ENCODE measurements around the gene TMEM273.

The TMEM273 gene

DNA sequence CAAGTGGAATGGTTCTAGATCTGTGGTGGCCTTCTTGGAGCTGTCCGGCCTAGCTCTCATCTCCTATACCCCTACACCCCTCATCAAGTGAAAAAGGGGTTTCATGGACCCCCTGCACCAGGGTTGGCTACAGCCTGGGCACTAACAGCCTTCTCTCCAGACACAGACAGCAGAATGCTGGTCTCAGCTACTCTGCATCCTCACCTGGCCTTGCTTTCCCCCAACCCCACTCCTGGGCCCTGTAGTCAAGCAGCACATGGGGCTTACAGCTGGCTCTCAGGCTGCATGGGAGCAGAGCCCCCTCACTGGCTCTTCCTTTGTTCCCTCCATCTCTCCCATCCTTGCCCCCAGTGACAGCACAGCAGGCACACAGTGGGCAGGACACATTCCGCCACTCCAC, 20.8 kb upstream of the TMEM273 start:
- TF ChIP-seq, protein P1, sequence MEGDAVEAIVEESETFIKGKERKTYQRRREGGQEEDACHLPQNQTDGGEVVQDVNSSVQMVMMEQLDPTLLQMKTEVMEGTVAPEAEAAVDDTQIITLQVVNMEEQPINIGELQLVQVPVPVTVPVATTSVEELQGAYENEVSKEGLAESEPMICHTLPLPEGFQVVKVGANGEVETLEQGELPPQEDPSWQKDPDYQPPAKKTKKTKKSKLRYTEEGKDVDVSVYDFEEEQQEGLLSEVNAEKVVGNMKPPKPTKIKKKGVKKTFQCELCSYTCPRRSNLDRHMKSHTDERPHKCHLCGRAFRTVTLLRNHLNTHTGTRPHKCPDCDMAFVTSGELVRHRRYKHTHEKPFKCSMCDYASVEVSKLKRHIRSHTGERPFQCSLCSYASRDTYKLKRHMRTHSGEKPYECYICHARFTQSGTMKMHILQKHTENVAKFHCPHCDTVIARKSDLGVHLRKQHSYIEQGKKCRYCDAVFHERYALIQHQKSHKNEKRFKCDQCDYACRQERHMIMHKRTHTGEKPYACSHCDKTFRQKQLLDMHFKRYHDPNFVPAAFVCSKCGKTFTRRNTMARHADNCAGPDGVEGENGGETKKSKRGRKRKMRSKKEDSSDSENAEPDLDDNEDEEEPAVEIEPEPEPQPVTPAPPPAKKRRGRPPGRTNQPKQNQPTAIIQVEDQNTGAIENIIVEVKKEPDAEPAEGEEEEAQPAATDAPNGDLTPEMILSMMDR (conservative IDR thresholded peaks at IDR 0.05; ENCODE audit: low read depth), result no peak
- ChIA-PET POLR2A (ENCODE audit: low non-redundant PET) (no interaction called here), CTCF (no interaction called here)
- no peak for DNase-seq (ENCODE audit: low spot score)
- no peak overlapping the region for H3K27ac ChIP-seq

DNA sequence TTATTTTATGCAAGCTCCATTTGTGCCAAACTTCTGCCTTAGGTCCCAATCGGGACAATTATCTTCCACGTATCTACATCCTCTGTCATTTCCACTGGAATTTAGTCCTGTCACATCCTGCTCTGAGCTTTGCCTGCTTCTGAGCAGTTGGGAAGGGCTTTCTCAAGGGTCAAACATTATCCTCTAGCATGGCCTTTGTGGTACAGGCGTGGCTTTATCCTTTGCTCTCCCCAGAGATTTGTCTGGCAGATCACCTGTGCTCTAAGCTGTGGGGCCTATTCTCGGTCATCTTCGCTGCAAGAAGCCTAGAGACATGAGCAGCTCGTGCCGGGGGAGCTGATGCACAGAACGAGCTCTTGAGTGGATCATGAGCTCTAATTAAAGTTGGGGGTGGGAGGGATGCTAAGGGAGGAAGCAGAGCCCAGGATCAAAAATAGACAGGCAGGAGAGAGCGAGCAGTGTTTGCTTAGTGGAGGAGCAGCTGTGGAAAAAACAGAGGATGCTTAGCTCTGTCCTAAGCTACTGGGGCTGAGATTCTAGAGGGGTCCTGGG, 19.8 kb upstream of the TMEM273 start:
- no peak overlapping the region for H3K27ac ChIP-seq
- TF ChIP-seq, protein P1 (conservative IDR thresholded peaks at IDR 0.05; ENCODE audit: low read depth), result no peak
- DNase-seq (ENCODE audit: low spot score), result no peak
- ChIA-PET CTCF (no interaction called here), POLR2A (ENCODE audit: low non-redundant PET) (no interaction called here)

DNA sequence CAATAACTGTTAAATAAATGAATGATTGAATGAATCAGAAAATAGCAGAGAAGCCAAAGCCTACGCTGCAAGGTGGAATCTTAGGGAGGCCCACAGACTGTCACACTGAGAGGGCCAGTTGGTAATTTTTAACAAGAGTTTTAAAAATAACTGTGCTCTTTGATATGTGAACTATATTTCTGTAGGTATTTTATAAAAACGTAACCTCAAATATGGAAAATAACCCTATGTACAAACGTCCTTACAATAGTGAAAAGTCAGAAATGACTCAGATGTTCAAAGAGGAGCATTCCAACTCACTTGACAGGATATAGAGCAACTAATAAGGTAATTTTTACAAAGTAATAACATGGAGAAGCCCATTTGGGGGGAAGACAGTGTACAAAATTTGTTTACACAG, 18.9 kb upstream of the TMEM273 start:
- TF ChIP-seq, protein P1 (conservative IDR thresholded peaks at IDR 0.05; ENCODE audit: low read depth), result no peak
- ChIA-PET CTCF (no interaction called here), POLR2A (ENCODE audit: low non-redundant PET) (no interaction called here)
- no peak overlapping the region for H3K27ac ChIP-seq
- no peak for DNase-seq (ENCODE audit: low spot score)

DNA sequence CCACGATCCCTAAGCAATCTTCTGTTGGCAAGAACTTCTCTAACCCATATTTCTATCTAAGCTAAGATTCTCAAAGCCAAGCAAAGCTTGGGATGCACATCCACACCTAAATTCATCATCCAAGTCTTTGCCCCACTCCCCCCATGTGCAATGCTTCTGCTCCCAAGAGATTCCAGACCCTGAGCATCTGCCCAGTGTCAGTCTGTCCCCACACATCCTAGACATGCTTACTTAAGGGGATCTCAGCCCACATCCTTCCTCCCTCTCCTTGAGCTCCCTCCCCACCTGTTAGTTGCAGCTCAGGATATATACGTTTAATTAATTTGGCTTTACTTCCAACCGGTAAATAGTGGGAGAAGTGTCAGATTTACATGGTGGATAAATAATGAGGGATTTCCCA, 17.0 kb upstream of the TMEM273 start:
- H3K27ac ChIP-seq, result no peak overlapping the region
- DNase-seq (ENCODE audit: low spot score), result no peak
- TF ChIP-seq, protein P1 (conservative IDR thresholded peaks at IDR 0.05; ENCODE audit: low read depth), result no peak
- CTCF ChIA-PET, result no interaction called here
- POLR2A ChIA-PET (ENCODE audit: low non-redundant PET), result no interaction called here

DNA sequence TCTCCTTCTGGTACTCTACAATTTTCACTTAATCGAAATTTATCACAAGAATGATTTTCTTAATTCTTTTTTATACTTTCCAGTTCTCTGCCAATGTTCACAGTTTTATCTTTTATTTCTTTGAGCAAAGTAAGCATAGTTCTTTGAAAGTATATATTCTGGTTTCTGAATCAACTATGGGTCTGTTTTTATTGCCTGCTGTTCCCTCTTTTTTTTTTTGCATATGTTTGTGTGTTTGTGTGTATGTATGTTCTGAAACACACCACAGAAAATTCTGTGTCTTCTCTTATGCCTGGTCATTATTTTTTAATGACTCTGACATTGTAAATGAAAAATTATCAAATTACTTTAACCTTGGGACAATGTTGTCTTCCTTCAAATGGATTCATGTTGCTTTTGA, 15.9 kb upstream of the TMEM273 start:
- TF ChIP-seq, protein P1 (conservative IDR thresholded peaks at IDR 0.05; ENCODE audit: low read depth), result no peak
- no peak for DNase-seq (ENCODE audit: low spot score)
- ChIA-PET POLR2A (ENCODE audit: low non-redundant PET) (no interaction called here), CTCF (interaction anchor here (0.6 kb wide), 1 partner anchor 352 kb away, joined by 3 read pairs; no protein-coding TSS in a partner anchor)
- no peak overlapping the region for H3K27ac ChIP-seq

DNA sequence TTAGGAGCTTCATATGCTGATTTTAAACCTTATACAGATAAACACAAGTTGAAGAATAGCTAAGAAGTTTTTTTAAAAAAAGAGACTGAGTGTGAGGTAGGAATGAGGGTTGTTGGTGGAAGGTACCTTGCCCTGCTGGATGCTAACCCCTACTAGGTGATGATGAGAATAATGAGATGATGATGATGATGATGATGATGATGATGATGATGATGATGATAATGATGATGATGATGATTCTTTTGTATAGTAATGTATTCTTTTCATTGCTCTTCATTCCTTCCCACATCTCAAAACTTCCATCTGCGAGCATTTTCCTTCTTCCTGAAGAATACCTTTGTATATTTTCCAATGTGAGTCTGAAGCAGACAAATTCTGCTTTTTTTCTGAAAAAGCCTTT, 14.1 kb upstream of the TMEM273 start:
- ChIA-PET CTCF (no interaction called here), POLR2A (ENCODE audit: low non-redundant PET) (no interaction called here)
- TF ChIP-seq, protein P1 (conservative IDR thresholded peaks at IDR 0.05; ENCODE audit: low read depth), result no peak
- no peak overlapping the region for H3K27ac ChIP-seq
- DNase-seq (ENCODE audit: low spot score), result no peak

DNA sequence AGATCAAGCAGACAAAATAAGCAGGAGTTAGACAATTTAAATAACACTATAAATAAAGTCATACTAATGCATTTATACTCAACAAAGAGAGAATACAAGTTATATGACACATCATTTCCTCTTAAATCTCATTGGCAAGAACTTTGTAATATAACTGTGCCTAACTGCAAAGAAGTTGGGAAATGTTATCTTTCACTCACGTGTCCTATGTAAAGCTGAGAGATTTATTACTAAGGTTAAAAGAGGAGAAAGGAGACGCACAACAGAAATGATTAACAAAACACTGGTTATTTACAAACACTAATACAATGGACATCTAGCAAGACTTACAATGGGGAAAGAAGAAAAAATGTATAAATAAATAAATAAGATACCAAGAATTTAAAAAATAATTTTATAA, 12.7 kb upstream of the TMEM273 start:
- ChIA-PET POLR2A (ENCODE audit: low non-redundant PET) (no interaction called here), CTCF (no interaction called here)
- no peak for DNase-seq (ENCODE audit: low spot score)
- no peak overlapping the region for H3K27ac ChIP-seq
- TF ChIP-seq, protein P1 (conservative IDR thresholded peaks at IDR 0.05; ENCODE audit: low read depth), result no peak

All from RWPE1 (cell line).